GM12878 (cell line): ENCODE results near the gene SEC23A. TPM values are rescaled to one million over a fixed set of nuclear protein-coding genes. Genes with fewer than 3 reads are reported as not detected.
A peak's percentile ranks its signal among the peaks of the same experiment; 100 is the strongest.

Experiments
- ATAC-seq: fragments of 200-7000 bp; cut with Tn5 transposase; 3 replicates; pipeline ENCODE4 v1.9.1; 2020; ENCODE audit warnings: mild to moderate bottlenecking, moderate library complexity
- BruUV-seq: library from RNA; stranded (reverse); fragments of 400-500 nt; replicated peaks from 2 replicates; lab custom pipeline; 2021; lab: Mats Ljungman, UMichigan
- CTCF ChIA-PET: fragments of 300-600 bp; sonication (Branson Sonifier 250); formaldehyde crosslinking; extraction: SDS; loops from one replicate; lab custom pipeline; 2021; ENCODE audit warnings: inconsistent platforms; lab: Yijun Ruan, JAX
- POLR2A ChIA-PET: fragments of 350-600 bp; formaldehyde crosslinking; extraction: SDS; loops from one replicate; lab custom pipeline; 2021; ENCODE audit warnings: inconsistent platforms; lab: Charles Lee
- RAD21 ChIA-PET: fragments of 300-600 bp; sonication (Branson Sonifier 250); formaldehyde crosslinking; loops from one replicate; lab custom pipeline; 2023; ENCODE audit warnings: antibody characterized with exemption; ENCODE audit not compliant: unreplicated experiment; lab: Charles Lee
- SMC1A ChIA-PET: fragments of 300-600 bp; sonication (Branson Sonifier 250); formaldehyde crosslinking; loops from one replicate; lab custom pipeline; 2023; ENCODE audit not compliant: unreplicated experiment, uncharacterized antibody; lab: Charles Lee
- DNase-seq: peaks from one replicate; pipeline ENCODE4 v3.0.0-alpha.2; 2011; ENCODE audit warnings: low read depth, low spot score
- FAIRE-seq: peaks from 3 replicates; lab custom pipeline; 2011; peaks lifted over from hg19 to GRCh38; lab: Jason Lieb, UNC
- H2AFZ ChIP-seq: 2 replicates; pipeline ENCODE4 v1.6.0; 2011; ENCODE audit warnings: low read depth, low read length, control low read depth; ENCODE audit not compliant: control insufficient read depth
- H3K27ac ChIP-seq: 2 replicates; pipeline ENCODE4 v1.5.1; 2011; ENCODE audit warnings: control low read depth; ENCODE audit not compliant: control insufficient read depth, insufficient read depth
- H3K27me3 ChIP-seq, 2 experiments: replicated peaks in 1 of 2; 2 replicates each; pipeline versions ENCODE4 v1.6.0 to v1.6.1; 2011; ENCODE audit warnings: low read length in 1 of 2; ENCODE audit not compliant: control insufficient read depth in 2 of 2, insufficient read depth in 2 of 2
- H3K36me3 ChIP-seq, 2 experiments: 2 replicates each; pipeline ENCODE4 v1.5.1; 2011; ENCODE audit warnings: low read length in 1 of 2; ENCODE audit not compliant: control insufficient read depth in 2 of 2, insufficient read depth in 2 of 2
- H3K4me1 ChIP-seq: 2 replicates; pipeline ENCODE4 v1.6.1; 2011; ENCODE audit warnings: mild to moderate bottlenecking, low read length, moderate library complexity, mixed read lengths; ENCODE audit not compliant: control insufficient read depth, insufficient read depth
- H3K4me2 ChIP-seq: 2 replicates; pipeline ENCODE4 v1.6.0; 2011; ENCODE audit warnings: control low read depth; ENCODE audit not compliant: control insufficient read depth, insufficient read depth
- H3K4me3 ChIP-seq: fragments of 200-600 bp; sonication (generic); 2 replicates; pipeline ENCODE4 v1.5.1; 2016
- H3K79me2 ChIP-seq: 2 replicates; pipeline ENCODE4 v1.6.0; 2011; ENCODE audit warnings: low read length; ENCODE audit not compliant: control insufficient read depth, insufficient read depth
- H3K9ac ChIP-seq: 2 replicates; pipeline ENCODE4 v1.8.0; 2011; ENCODE audit warnings: low read length, control low read depth, mixed read lengths; ENCODE audit not compliant: control insufficient read depth, insufficient read depth
- H3K9me3 ChIP-seq: replicated peaks from 3 replicates; pipeline ENCODE4 v1.5.1; 2011; ENCODE audit warnings: mild to moderate bottlenecking, low read length; ENCODE audit not compliant: control insufficient read depth, insufficient read depth
- H4K20me1 ChIP-seq: 2 replicates; pipeline ENCODE4 v1.6.0; 2011; ENCODE audit not compliant: control insufficient read depth, insufficient read depth
- ASH2L ChIP-seq: fragments of 300-600, 200-600 bp; sonication (generic); IDR thresholded peaks from 2 replicates; pipeline ENCODE4 v1.6.1; 2017; ENCODE audit warnings: low read depth, mild to moderate bottlenecking, borderline replicate concordance
- ATF7 ChIP-seq: fragments of 450-650 bp; IDR thresholded peaks from 2 replicates; pipeline ENCODE4 v1.6.1; 2016; ENCODE audit warnings: low read depth, mild to moderate bottlenecking
- GATAD2B ChIP-seq: fragments of 450-650 bp; conservative IDR thresholded peaks from 2 replicates; pipeline ENCODE4 v1.6.1; 2017; ENCODE audit warnings: low read depth, mild to moderate bottlenecking, moderate library complexity
- HDAC2 ChIP-seq: fragments of 200-600 bp; sonication (generic); IDR thresholded peaks from 2 replicates; pipeline ENCODE4 v1.6.1; 2017
- IKZF1 ChIP-seq: fragments of 450-650 bp; conservative IDR thresholded peaks from 2 replicates; pipeline ENCODE4 v1.6.1; 2017; ENCODE audit warnings: antibody characterized with exemption, mild to moderate bottlenecking
- NRF1 ChIP-seq: conservative IDR thresholded peaks from 2 replicates; pipeline ENCODE4 v1.6.1; 2011; ENCODE audit warnings: mild to moderate bottlenecking, low read depth, low read length, improper control_type of control experiment
- POLR2AphosphoS2 ChIP-seq: IDR thresholded peaks from 2 replicates; pipeline ENCODE4 v1.6.1; 2011; ENCODE audit warnings: low read depth, mild to moderate bottlenecking, low read length, improper control_type of control experiment, moderate library complexity
- RUNX3 ChIP-seq: IDR thresholded peaks from 2 replicates; pipeline ENCODE4 v1.6.1; 2012; ENCODE audit warnings: low read length, inconsistent platforms
- WGBS: methylation state at CpG from one replicate; pipeline ENCODE4 v1.1.6; 2016; ENCODE audit warnings: low lambda C conversion rate; ENCODE audit not compliant: insufficient replicate concordance, insufficient coverage; ENCODE audit errors: missing lambda C conversion rate; 5-methylcytosine and 5-hydroxymethylcytosine counted together
- in situ Hi-C: fragments of 300-500 bp; cut with MboI; formaldehyde crosslinking; loops from 9 replicates; pipeline ENCODE4 v1.14.3; 2018; ENCODE audit warnings: mixed read lengths
- intact Hi-C: fragments of 100-400 bp; cut with micrococcal nuclease; formaldehyde crosslinking; loops from one replicate; pipeline ENCODE4 v1.14.2; 2022; ENCODE audit not compliant: unreplicated experiment
- polyA plus RNA-seq, 11 experiments: library from polyadenylated mRNA; depleted of rRNA in 4 of 11; unstranded in 6 of 11; stranded (reverse) in 5 of 11; fragments of >200 nt; fragmentation: Nextera tagmentation in 4 of 11; fragmentation: Illumina TruSeq in 1 of 11; extraction: Ambion mirVana in 4 of 11; extraction: Trizol in 1 of 11; gene quantifications; 1 replicate in 1 of 11; 2 replicates in 10 of 11; pipeline versions ENCODE4 v1.2.1 to v1.2.3, GENCODE V29; 2011 to 2016; ENCODE audit warnings: inconsistent platforms in 2 of 11, missing spikeins in 2 of 11, low read depth in 1 of 11
- total RNA-seq, 4 experiments: library from RNA; depleted of rRNA in 3 of 4; stranded (reverse); fragments of >200 nt in 3 of 4; fragmentation: Illumina TruSeq in 1 of 4; extraction: Trizol in 1 of 4; gene quantifications; 2 replicates each; pipeline versions ENCODE4 v1.2.1 to v1.2.3, GENCODE V29; 2013 to 2021
- TF ChIP-seq, protein P1 (sequence below): fragments of 450-650 bp; IDR thresholded peaks from 2 replicates; pipeline ENCODE4 v1.6.1; 2016; ENCODE audit warnings: mild to moderate bottlenecking

Gene SEC23A
- total and polyA plus RNA-seq, 10 of the 15 experiments (the other 5 are each of a cell fraction or from before 2014, with no cell fraction given), result 13.6 to 63.8 (median 37.3) TPM

DNA sequence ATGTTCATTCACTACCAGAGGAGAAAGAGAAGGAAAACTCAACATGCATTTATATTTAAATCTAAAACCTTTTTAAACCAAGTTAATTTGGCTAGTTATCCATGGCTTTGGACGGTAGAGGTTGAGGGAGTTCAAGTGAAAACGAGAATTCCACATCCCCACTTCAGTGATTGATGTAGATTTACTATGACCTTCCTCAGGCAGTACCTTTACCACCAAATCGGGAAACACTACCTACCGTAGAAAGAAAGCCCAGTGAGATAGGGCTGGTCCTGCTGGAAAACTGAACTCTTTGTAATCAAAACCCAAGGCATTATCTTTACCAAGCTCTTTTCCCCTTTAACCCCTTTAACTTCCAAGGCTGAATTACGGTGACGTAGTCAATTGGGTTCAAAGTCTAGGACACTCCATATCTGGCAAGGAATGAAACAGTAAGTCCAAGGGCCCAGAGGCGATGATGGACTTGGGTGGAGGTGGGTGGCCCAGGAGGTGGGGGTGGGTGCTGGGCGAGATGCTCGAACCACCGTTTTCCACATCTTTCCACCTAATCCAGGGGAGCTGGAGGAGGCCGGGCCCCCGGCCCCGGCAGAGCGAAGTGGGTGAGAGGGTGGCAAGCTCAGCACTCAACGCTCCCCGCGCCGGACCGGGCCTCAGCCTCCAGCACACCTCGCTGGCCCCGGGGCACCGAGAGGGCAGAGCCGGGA, 618 bp downstream of the SEC23A start:
- Histone ChIP-seq H3K79me2 (peaks cover 41% of the 10 kb centered on the region), H3K9ac (peak overlapping the region; percentile 79), H3K4me1 (peaks cover 6% of the 10 kb centered on the region; the same call in 1 of the 2 replicates), H3K9me3 (no peaks in the 10 kb centered on the region), H3K4me3 (peak overlapping the region; percentile 84), H3K27ac (peak overlapping the region; percentile 73), H3K4me2 (peak overlapping the region; percentile 69), H4K20me1 (no peaks in the 10 kb centered on the region), H3K27me3 (no peaks in the 10 kb centered on the region), H3K36me3 (no peaks in the 10 kb centered on the region), H2AFZ (peak overlapping the region; percentile 70)
- in situ Hi-C loops (no loop called here), intact Hi-C loops (no loop called here)
- TSS peak; percentile 74 for BruUV-seq
- ChIA-PET RAD21 (interaction anchor here (1.2 to 3.9 kb wide), 5 partner anchors 11 to 361 kb away, joined by 3 to 28 read pairs (median 3); partner anchors contain the start of genes FBXO33 and GEMIN2), SMC1A (interaction anchor here (0.6 to 5.1 kb wide), 11 partner anchors 12 to 363 kb away, joined by 3 to 39 read pairs (median 3); partner anchors contain the start of gene GEMIN2), CTCF (interaction anchor here (0.8 to 3.1 kb wide), 7 partner anchors 10 to 367 kb away, joined by 3 to 13 read pairs (median 5); partner anchors contain the start of gene GEMIN2), POLR2A (interaction anchor here (0.6 to 2.6 kb wide), 12 partner anchors 11 to 871 kb away, joined by 3 to 22 read pairs (median 4); partner anchors contain the start of gene GEMIN2)
- 7% methylated on average over 14 of the region's 23 CpGs for WGBS
- no peak for FAIRE-seq
- TF ChIP-seq, protein P1, sequence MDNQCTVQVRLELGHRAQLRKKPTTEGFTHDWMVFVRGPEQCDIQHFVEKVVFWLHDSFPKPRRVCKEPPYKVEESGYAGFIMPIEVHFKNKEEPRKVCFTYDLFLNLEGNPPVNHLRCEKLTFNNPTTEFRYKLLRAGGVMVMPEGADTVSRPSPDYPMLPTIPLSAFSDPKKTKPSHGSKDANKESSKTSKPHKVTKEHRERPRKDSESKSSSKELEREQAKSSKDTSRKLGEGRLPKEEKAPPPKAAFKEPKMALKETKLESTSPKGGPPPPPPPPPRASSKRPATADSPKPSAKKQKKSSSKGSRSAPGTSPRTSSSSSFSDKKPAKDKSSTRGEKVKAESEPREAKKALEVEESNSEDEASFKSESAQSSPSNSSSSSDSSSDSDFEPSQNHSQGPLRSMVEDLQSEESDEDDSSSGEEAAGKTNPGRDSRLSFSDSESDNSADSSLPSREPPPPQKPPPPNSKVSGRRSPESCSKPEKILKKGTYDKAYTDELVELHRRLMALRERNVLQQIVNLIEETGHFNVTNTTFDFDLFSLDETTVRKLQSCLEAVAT, result 0 out of 2 replicates have a peak, but pooled peaks have one; percentile 17
- TF ChIP-seq ATF7 (peak; percentile 85), ASH2L (no peak), HDAC2 (no peak), POLR2AphosphoS2 (no peak), GATAD2B (peak; percentile 12; the same call in 1 of the 2 replicates), RUNX3 (no peak), NRF1 (no peak), IKZF1 (peak; percentile 35)
- ATAC-seq, result peak; percentile 43
- DNase-seq, result no peak
